ENCODE data around the gene PICALM. TPM values are rescaled to one million over a fixed set of nuclear protein-coding genes. Genes with fewer than 3 reads are reported as not detected.

Gene PICALM
- total and polyA plus RNA-seq, 4 donors: 19.3 to 317 (median 108) TPM

DNA sequence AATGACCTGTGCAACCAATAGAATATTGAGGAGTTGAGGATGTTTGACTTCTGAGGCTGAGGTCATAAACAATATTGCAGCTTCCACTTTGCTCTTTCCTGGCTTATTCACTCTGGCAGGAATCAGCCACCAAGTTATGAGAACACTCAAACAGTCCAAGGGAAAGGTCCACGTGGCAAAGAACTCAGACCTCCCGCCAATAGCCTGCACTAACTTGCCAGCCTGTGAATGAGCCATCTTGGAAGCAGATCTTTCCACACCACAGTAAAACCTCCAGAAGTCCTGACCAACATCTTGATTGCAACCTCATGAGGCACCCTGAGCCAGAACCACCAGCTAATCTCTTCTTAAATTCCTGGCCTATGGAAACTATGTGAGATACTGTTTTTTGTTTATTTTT lies 22.7 kb upstream of the PICALM start:
- H3K27ac ChIP-seq (ENCODE audit: low read depth in 1 of 2, low read length in 2 of 2): no peak overlapping the region
- 44% methylated on average over 2 of the region's 2 CpGs for WGBS
- DNase-seq (ENCODE audit: low spot score): no peak
- H3K27me3 ChIP-seq (ENCODE audit: control insufficient read depth in 4 of 4, insufficient read depth in 4 of 4, low read length in 3 of 4): no peaks in the 10 kb centered on the region
- peaks cover 0 to 8% (median 3%) of the 10 kb centered on the region in 4 donors for H3K4me1 ChIP-seq (ENCODE audit: control insufficient read depth in 4 of 4, insufficient read depth in 4 of 4, low read length in 3 of 4)
- no peak overlapping the region for H3K4me3 ChIP-seq (ENCODE audit: low read depth in 1 of 3, low read length in 3 of 3)
- no peaks in the 10 kb centered on the region for H3K36me3 ChIP-seq (ENCODE audit: control insufficient read depth in 4 of 4, insufficient read depth in 3 of 4, low read depth in 1 of 4, low read length in 3 of 4)
- H3K9me3 ChIP-seq (ENCODE audit: control insufficient read depth in 4 of 4, low read length in 3 of 4): no peaks in the 10 kb centered on the region
- TF ChIP-seq NR2F2 (IDR thresholded peaks at IDR 0.05) (peak; percentile 22), REST (IDR thresholded peaks at IDR 0.05) (peak; percentile 18), FOXA1 (IDR thresholded peaks at IDR 0.05) (no peak), RXRA (IDR thresholded peaks at IDR 0.05) (peak in 1 of 2 donors; percentile 19), ATF3 (IDR thresholded peaks at IDR 0.05) (no peak), TAF1 (conservative IDR thresholded peaks at IDR 0.05) (no peak), EGR1 (IDR thresholded peaks at IDR 0.05; ENCODE audit: low read depth in 2 of 2) (no peak), HNF4G (IDR thresholded peaks at IDR 0.05) (no peak), ZBTB33 (IDR thresholded peaks at IDR 0.05) (no peak), RAD21 (IDR thresholded peaks at IDR 0.05) (no peak), HNF4A (conservative IDR thresholded peaks at IDR 0.05) (peak; percentile 27 to 31), SP1 (IDR thresholded peaks at IDR 0.05) (no peak), GABPA (IDR thresholded peaks at IDR 0.05 in 1 of 2, conservative IDR thresholded peaks at IDR 0.05 in 1 of 2) (no peak), JUND (IDR thresholded peaks at IDR 0.05) (no peak), FOXA2 (IDR thresholded peaks at IDR 0.05) (no peak), YY1 (IDR thresholded peaks at IDR 0.05) (peak; percentile 27)
- TF ChIP-seq, protein P1, sequence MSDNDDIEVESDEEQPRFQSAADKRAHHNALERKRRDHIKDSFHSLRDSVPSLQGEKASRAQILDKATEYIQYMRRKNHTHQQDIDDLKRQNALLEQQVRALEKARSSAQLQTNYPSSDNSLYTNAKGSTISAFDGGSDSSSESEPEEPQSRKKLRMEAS (IDR thresholded peaks at IDR 0.05): peak; percentile 49
- TF ChIP-seq, protein P2, sequence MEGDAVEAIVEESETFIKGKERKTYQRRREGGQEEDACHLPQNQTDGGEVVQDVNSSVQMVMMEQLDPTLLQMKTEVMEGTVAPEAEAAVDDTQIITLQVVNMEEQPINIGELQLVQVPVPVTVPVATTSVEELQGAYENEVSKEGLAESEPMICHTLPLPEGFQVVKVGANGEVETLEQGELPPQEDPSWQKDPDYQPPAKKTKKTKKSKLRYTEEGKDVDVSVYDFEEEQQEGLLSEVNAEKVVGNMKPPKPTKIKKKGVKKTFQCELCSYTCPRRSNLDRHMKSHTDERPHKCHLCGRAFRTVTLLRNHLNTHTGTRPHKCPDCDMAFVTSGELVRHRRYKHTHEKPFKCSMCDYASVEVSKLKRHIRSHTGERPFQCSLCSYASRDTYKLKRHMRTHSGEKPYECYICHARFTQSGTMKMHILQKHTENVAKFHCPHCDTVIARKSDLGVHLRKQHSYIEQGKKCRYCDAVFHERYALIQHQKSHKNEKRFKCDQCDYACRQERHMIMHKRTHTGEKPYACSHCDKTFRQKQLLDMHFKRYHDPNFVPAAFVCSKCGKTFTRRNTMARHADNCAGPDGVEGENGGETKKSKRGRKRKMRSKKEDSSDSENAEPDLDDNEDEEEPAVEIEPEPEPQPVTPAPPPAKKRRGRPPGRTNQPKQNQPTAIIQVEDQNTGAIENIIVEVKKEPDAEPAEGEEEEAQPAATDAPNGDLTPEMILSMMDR (IDR thresholded peaks at IDR 0.05; ENCODE audit: low read depth, low read length, missing input control): no peak
- H3K9ac ChIP-seq (ENCODE audit: low read depth in 1 of 2, low read length in 2 of 2): no peak overlapping the region

Measured in liver (tissue), 9 donors.